Astrocyte of the spinal cord (primary cell): ENCODE data around the gene FAM149B1.
A peak's percentile ranks its signal among the peaks of the same experiment; 100 is the strongest.
"Not testable (repeated sequence)": the region's sequence is repeated elsewhere in the genome, so short reads cannot be mapped to it uniquely, and the experiment has no call there.

ENCODE experiments used
- DNase-seq: peaks from one replicate; pipeline ENCODE4 v3.0.0; 2011; ENCODE audit warnings: low read depth, low spot score
- H3K4me3 ChIP-seq: 2 replicates; pipeline ENCODE4 v1.5.1; 2011; ENCODE audit warnings: low read depth, mild to moderate bottlenecking, low read length, moderate library complexity
- CTCF ChIP-seq: IDR thresholded peaks from 2 replicates; pipeline ENCODE4 v1.5.1; 2012; ENCODE audit warnings: low read depth, mild to moderate bottlenecking, low read length, inconsistent platforms
- in situ Hi-C: cut with HindIII; loops from 2 replicates; pipeline ENCODE4 v1.10.0; 2017; ENCODE audit warnings: low sequenced_read_pairs

The FAM149B1 gene

DNA sequence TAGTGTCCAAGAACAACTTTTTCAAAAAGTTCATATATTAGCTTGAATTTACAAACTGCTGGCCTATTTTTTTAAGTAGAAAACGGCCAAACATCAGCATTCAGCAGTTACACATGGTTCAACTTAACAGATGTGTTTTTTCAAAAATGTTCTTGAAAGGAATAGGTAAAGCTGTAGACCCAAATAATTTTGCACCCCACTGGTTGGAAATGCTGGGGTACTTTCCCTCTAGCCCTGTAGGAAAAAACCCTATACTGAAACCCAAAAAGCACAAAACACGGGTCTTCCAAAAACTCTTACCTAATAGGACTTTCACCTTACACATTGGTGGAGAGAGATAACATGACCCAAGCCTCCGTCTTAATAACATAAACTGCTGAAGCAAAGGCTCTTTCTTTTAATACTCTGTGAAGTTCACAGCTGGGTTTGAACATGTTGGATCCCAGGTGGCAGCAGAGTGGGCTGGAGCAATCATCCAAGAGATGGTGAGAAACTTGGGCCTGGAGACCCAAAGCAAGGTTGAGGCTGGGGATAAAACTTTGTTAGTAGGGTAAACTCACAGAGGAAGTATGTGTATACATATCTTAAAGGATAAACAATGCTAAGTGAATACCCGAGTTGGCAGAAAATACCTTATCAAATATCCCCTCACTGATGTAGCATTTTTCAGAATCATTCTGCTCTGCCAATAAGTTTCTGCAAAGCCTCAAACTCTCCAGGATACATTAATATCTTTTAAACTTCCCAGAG, 79.8 kb downstream of the FAM149B1 start:
- no peak for TF ChIP-seq CTCF
- peak overlapping the region; percentile 84 for H3K4me3 ChIP-seq

GRCh38 chr10:73248259-73248724, 80.4 kb downstream of the FAM149B1 start:
- DNase-seq = no peak
- in situ Hi-C loops = no loop called here
- no peak overlapping the region for H3K4me3 ChIP-seq
- TF ChIP-seq CTCF = no peak

More for the DNA sequence above, 79.8 kb downstream of the FAM149B1 start:
- in situ Hi-C loops = no loop called here
- DNase-seq = no peak

GRCh38 chr10:73251683-73252444, 83.9 kb downstream of the FAM149B1 start:
- in situ Hi-C loops = no loop called here

DNA sequence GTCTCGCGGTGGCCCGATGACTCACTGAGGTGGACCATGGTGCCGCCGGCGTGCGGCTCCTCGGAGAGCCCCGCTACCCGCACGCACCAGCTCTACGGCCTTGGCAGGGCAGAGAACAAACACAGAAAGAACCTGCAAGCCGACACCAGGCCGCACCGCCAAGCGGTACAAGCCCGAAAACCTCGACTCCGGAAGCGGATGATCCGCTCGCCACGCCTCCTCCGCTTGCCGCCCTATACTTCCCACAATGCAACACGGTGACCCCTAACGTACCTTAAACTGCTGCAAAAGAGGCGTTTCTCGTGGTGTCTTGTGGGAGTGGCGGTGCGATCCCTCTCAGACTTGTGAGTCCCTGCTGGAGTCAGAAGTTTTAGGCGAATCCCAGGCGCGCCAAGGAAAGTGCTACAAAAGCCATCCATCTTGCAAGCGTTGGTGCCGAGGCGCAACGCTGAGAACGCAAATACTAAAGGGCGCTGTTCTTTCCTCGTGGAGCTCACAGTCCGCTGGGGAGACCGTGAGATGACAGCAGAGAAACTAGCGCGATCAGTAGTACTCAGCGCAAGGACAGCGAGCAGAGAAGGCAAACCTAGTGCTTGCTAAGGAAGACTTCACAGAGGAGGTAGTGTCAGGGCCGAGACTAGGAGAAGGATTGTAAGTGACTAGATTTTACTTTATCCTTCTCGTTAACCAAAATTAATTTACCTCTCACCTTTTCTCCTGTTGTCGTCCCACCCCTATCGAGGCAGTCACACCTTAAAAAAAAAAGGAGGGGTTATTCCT, 84.7 kb downstream of the FAM149B1 start, which contains the start of gene MRPS16:
MRPS16 (minus strand) TSS at position 200 of the 780 bp plus-strand sequence; CDS start at position 38, 162 bp downstream.
- TF ChIP-seq CTCF = no peak
- H3K4me3 ChIP-seq = peak within 1 kb of the TSS; percentile 80
- in situ Hi-C loops = no loop called here
- peak; percentile 98 for DNase-seq

More at GRCh38 chr10:73251683-73252444, 83.9 kb downstream of the FAM149B1 start:
- H3K4me3 ChIP-seq = peak overlapping the region; percentile 80
- TF ChIP-seq CTCF = no peak
- no peak for DNase-seq

GRCh38 chr10:73253225-73253555, 85.3 kb downstream of the FAM149B1 start:
- DNase-seq = no peak
- in situ Hi-C loops = no loop called here
- no peak for TF ChIP-seq CTCF

DNA sequence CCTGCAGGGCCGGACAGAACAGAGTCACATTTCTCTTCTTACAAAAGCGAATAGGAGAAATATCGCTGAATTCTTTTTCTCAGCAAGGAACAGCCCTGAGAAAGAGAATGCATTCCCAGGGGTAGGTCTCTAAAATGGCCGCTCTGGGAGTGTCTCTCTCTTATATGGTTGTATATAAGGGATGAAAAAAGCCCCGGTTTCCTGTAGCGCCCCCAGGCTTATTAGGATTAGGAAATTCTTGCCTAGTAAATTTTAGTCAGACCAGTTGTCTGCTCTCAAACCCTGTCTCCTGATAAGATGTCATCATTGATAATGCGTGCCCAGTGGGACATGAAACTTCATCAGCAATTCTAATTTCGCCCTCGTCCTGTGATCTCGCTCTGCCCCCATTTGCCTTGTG, 90.7 kb downstream of the FAM149B1 start:
- DNase-seq, H3K4me3 ChIP-seq, in situ Hi-C loops: not testable (repeated sequence)

More at GRCh38 chr10:73253225-73253555, 85.3 kb downstream of the FAM149B1 start:
- peak overlapping the region; percentile 80 for H3K4me3 ChIP-seq
